GM23338 (cell line): Measurements from ENCODE around the gene ABHD5. TPM values are rescaled to one million over a fixed set of nuclear protein-coding genes. Genes with fewer than 3 reads are reported as not detected.

Experiments used
- ATAC-seq: fragments of 200-7000 bp; cut with Tn5 transposase; 3 replicates; pipeline ENCODE4 v1.9.1; 2020
- DNase-seq: peaks from one replicate; pipeline ENCODE4 v3.0.0-alpha.2; 2015; ENCODE audit warnings: low spot score
- H2AFZ ChIP-seq: fragments of 200-600 bp; sonication (generic); 2 replicates; pipeline ENCODE4 v1.8.0; 2016; ENCODE audit warnings: antibody characterized with exemption, mild to moderate bottlenecking, moderate library complexity
- H3F3A ChIP-seq: fragments of 200-600 bp; sonication (generic); replicated peaks from 2 replicates; pipeline ENCODE4 v1.8.0; 2017; ENCODE audit warnings: antibody characterized with exemption, mixed run types, low read depth
- H3K27ac ChIP-seq: fragments of 200-600 bp; sonication (generic); 2 replicates; pipeline ENCODE4 v1.6.1; 2016; ENCODE audit warnings: low read depth
- H3K27me3 ChIP-seq: fragments of 200-600 bp; sonication (generic); 2 replicates; pipeline ENCODE4 v1.8.0; 2016; ENCODE audit warnings: mild to moderate bottlenecking, mixed run types, moderate library complexity; ENCODE audit not compliant: insufficient read depth
- H3K36me3 ChIP-seq: fragments of 200-600 bp; sonication (generic); 2 replicates; pipeline ENCODE4 v1.8.0; 2016; ENCODE audit warnings: mild to moderate bottlenecking; ENCODE audit not compliant: insufficient read depth
- H3K4me1 ChIP-seq: fragments of 200-600 bp; sonication (generic); 2 replicates; pipeline ENCODE4 v1.8.0; 2016; ENCODE audit warnings: mild to moderate bottlenecking, moderate library complexity; ENCODE audit not compliant: insufficient read depth
- H3K4me2 ChIP-seq: fragments of 200-600 bp; sonication (generic); 2 replicates; pipeline ENCODE4 v1.7.1; 2017; ENCODE audit warnings: mixed run types
- H3K4me3 ChIP-seq: fragments of 200-600 bp; sonication (generic); 2 replicates; pipeline ENCODE4 v1.6.1; 2016; ENCODE audit warnings: mixed run types
- H3K79me2 ChIP-seq: fragments of 200-600 bp; sonication (generic); replicated peaks from 2 replicates; pipeline ENCODE4 v1.8.0; 2017; ENCODE audit warnings: mild to moderate bottlenecking; ENCODE audit not compliant: insufficient read depth
- H3K9me2 ChIP-seq: fragments of 200-600 bp; sonication (generic); 2 replicates; pipeline ENCODE4 v1.8.0; 2017; ENCODE audit not compliant: insufficient read depth
- H4K20me1 ChIP-seq: fragments of 200-600 bp; sonication (generic); replicated peaks from 2 replicates; pipeline ENCODE4 v1.8.0; 2017; ENCODE audit warnings: mild to moderate bottlenecking; ENCODE audit not compliant: insufficient read depth
- H3K27ac Mint-ChIP-seq: 2 replicates; pipeline ENCODE4 v1.8.0; 2020; ENCODE audit warnings: inconsistent platforms, mild to moderate bottlenecking, moderate library complexity, mixed read lengths
- H3K27me3 Mint-ChIP-seq: 3 replicates; pipeline ENCODE4 v1.8.0; 2022; ENCODE audit warnings: low read depth, mild to moderate bottlenecking, moderate library complexity, mixed read lengths, inconsistent platforms; ENCODE audit not compliant: insufficient read depth, poor library complexity
- H3K36me3 Mint-ChIP-seq: 3 replicates; pipeline ENCODE4 v1.8.0; 2021; ENCODE audit warnings: low read depth, mild to moderate bottlenecking, inconsistent platforms, moderate library complexity, mixed read lengths
- H3K4me1 Mint-ChIP-seq: 3 replicates; pipeline ENCODE4 v1.8.0; 2020; ENCODE audit warnings: mild to moderate bottlenecking, inconsistent platforms, mixed read lengths
- H3K4me3 Mint-ChIP-seq: 3 replicates; pipeline ENCODE4 v1.8.0; 2021; ENCODE audit warnings: moderate library complexity, mild to moderate bottlenecking, inconsistent platforms, mixed read lengths
- H3K9me3 Mint-ChIP-seq: 3 replicates; pipeline ENCODE4 v1.8.0; 2020; ENCODE audit warnings: moderate library complexity, mild to moderate bottlenecking, inconsistent platforms, mixed read lengths
- CREB1 ChIP-seq: fragments of 250-450 bp; sonication (Bioruptor Pico); IDR thresholded peaks from 2 replicates; pipeline ENCODE4 v1.5.0; 2020; ENCODE audit warnings: low read depth, mild to moderate bottlenecking, moderate library complexity
- CTCF ChIP-seq, 2 experiments: fragments of 200-600 bp in 1 of 2; sonication (generic) in 1 of 2; conservative IDR thresholded peaks; 2 replicates each; pipeline versions ENCODE4 v1.5.1 to v1.6.1; 2016 to 2017; ENCODE audit warnings: antibody characterized with exemption in 2 of 2, low read depth in 2 of 2, mild to moderate bottlenecking in 2 of 2, moderate library complexity in 1 of 2
- EZH2 ChIP-seq: fragments of 200-600 bp; sonication (generic); IDR thresholded peaks from one replicate; pipeline ENCODE4 v1.8.0; 2017; ENCODE audit warnings: antibody characterized with exemption, mild to moderate bottlenecking, low read depth; ENCODE audit not compliant: unreplicated experiment
- EZH2phosphoT487 ChIP-seq: fragments of 200-600 bp; sonication (generic); IDR thresholded peaks from one replicate; pipeline ENCODE4 v1.8.1; 2018; ENCODE audit warnings: antibody characterized with exemption; ENCODE audit not compliant: unreplicated experiment
- JUNB ChIP-seq: IDR thresholded peaks from one replicate; pipeline ENCODE4 v1.6.1; 2016; ENCODE audit warnings: antibody characterized with exemption; ENCODE audit not compliant: unreplicated experiment
- NANOG ChIP-seq: IDR thresholded peaks from 2 replicates; pipeline ENCODE4 v1.6.1; 2016; ENCODE audit warnings: antibody characterized with exemption, borderline replicate concordance
- POLR2AphosphoS5 ChIP-seq: IDR thresholded peaks from 2 replicates; pipeline ENCODE4 v1.6.1; 2016; ENCODE audit warnings: antibody characterized with exemption, low read depth
- REST ChIP-seq: IDR thresholded peaks from one replicate; pipeline ENCODE4 v1.6.1; 2018; ENCODE audit warnings: antibody characterized with exemption; ENCODE audit not compliant: unreplicated experiment
- STAT1 ChIP-seq: IDR thresholded peaks from one replicate; pipeline ENCODE4 v1.6.1; 2016; ENCODE audit warnings: antibody characterized with exemption; ENCODE audit not compliant: unreplicated experiment
- ZNF114 ChIP-seq: fragments of 250-450 bp; sonication (Bioruptor Pico); IDR thresholded peaks from 2 replicates; pipeline ENCODE4 v1.5.0; 2020; ENCODE audit warnings: mild to moderate bottlenecking, moderate library complexity
- ZNF331 ChIP-seq: fragments of 250-450 bp; sonication (Bioruptor Pico); IDR thresholded peaks from 2 replicates; pipeline ENCODE4 v1.5.0; 2020; ENCODE audit warnings: low read depth, mild to moderate bottlenecking, moderate library complexity
- ZNF462 ChIP-seq: fragments of 250-450 bp; sonication (Bioruptor Pico); IDR thresholded peaks from 2 replicates; pipeline ENCODE4 v1.5.0; 2020; ENCODE audit warnings: mild to moderate bottlenecking, moderate library complexity
- polyA plus RNA-seq: library from polyadenylated mRNA; unstranded; fragments of >200 nt; fragmentation: Nextera tagmentation; extraction: Ambion mirVana; gene quantifications from 2 replicates; pipeline ENCODE4 v1.2.1, GENCODE V29; 2016
- total RNA-seq: library from RNA; depleted of rRNA; stranded (reverse); fragments of >200 nt; shearing (Covaris generic); gene quantifications from 2 replicates; pipeline ENCODE4 v1.2.3, GENCODE V29; 2014

The ABHD5 gene
- total and polyA plus RNA-seq, 2 experiments from 2014 or later: 12.1 to 12.3 TPM

- no peak for TF ChIP-seq ZNF462 (CRISPR knock-in tag)
Measured at GRCh38 chr3:43718296-43718695, 27.6 kb downstream of the ABHD5 start (continued).

- no peak for DNase-seq
- Mint-ChIP-seq H3K36me3 (no peaks in the 10 kb centered on the region), H3K4me3 (no peak overlapping the region), H3K27ac (no peak overlapping the region), H3K9me3 (no peaks in the 10 kb centered on the region), H3K4me1 (peaks cover 5% of the 10 kb centered on the region; the same call in 2 of the 3 replicates), H3K27me3 (no peaks in the 10 kb centered on the region)
- Histone ChIP-seq H3K4me1 (no peaks in the 10 kb centered on the region), H3K36me3 (no peaks in the 10 kb centered on the region), H3K9me2 (no peaks in the 10 kb centered on the region), H4K20me1 (no peaks in the 10 kb centered on the region), H3K4me2 (no peak overlapping the region), H3K27ac (no peak overlapping the region), H3K79me2 (no peaks in the 10 kb centered on the region), H3F3A (no peaks in the 10 kb centered on the region), H3K27me3 (no peaks in the 10 kb centered on the region), H2AFZ (no peak overlapping the region), H3K4me3 (no peak overlapping the region)
- no peak for ATAC-seq
- TF ChIP-seq REST (no peak), ZNF331 (CRISPR knock-in tag) (no peak), EZH2 (no peak), STAT1 (no peak), CTCF (conservative IDR thresholded peaks at IDR 0.05; ENCODE audit: low read depth in 2 of 2) (no peak), ZNF114 (CRISPR knock-in tag) (no peak), POLR2AphosphoS5 (no peak), EZH2phosphoT487 (no peak), NANOG (no peak), JUNB (no peak), CREB1 (CRISPR knock-in tag) (no peak)
Measured at GRCh38 chr3:43723121-43723734, 32.5 kb downstream of the ABHD5 start.
